ENCODE data around the gene VOPP1.
"Not testable (repeated sequence)": the region's sequence is repeated elsewhere in the genome, so short reads cannot be mapped to it uniquely, and the experiment has no call there.

Gene VOPP1

DNA sequence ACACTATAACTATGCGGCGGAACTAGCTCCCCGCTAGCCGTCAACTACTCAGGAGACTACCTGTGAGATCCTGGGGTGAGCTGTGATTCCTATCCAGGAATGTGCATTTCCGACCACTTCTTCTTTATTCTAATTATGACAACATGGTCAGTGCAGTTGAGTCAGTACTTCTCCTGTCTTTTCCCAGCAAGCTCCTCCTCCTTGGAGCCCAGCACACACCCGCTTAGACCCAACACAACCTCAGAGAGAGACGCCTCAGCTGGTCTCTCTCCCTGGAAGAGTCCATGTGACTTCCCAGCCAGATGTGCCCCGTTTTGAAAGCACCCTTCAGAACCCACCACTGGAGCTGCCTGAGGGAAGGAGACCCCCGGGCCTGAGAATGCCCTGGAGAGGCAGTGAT lies 100.7 kb downstream of the VOPP1 start:
- in situ Hi-C loops (cut with MboI; ENCODE audit: low sequenced_read_pairs) = not testable (repeated sequence)

DNA sequence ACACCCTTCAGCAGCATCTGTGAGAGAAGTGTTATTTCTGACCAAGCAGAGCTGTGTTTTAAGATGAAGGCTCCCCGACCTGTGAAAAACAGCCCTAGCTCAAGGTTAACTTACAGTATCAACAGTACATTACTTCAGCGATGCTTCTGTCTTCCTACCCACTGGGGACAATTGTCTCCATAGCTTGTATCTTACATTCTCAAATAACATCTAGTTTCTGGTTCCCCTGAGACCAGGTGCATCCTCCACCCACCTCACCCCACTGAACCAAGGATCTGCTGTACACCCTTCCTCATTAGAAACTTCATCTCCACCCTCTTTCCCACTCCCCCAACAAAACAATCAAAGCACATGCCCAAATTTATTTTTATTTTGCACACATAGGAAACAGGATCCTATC lies 102.0 kb downstream of the VOPP1 start:
- in situ Hi-C loops (cut with MboI; ENCODE audit: low sequenced_read_pairs) = no loop called here

DNA sequence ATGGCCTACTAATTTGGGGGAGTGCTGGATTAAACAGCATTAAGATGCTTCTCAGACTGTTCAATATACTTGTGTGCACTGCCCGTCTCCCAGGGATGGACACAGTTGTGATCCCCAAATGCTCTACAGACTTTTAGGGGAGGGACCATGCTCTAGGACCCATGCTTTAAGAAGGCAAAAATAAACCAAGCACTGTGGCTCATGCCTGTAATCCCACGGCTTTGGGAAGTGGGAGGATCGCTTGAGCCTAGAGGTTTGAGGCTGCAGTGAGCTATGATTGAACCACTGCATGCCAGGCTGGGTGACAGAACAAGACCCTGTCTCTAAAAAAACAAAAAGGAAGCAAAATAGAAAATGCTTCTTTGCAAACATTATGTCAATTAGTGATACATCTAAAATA lies 102.6 kb downstream of the VOPP1 start:
- in situ Hi-C loops (cut with MboI; ENCODE audit: low sequenced_read_pairs) = no loop called here

DNA sequence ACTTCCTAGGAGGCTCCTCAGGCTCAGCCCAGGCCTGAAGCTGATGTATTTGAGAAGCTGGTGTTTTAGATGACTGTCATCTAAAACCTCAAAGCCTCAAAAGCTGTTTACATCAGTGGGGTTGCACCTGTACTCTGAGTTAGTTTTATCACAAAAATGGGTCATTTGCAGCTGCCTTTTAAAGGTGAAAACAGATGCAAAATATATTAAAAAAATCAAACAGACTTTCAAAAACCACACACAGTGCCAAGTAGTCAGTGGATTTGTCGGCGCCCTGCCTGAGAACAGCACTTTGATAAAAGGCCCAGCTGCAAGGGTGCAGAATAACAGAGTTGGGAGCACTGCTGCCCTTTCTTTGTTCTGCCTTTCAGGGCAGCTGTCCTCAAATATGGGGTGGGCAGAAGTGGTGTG lies 103.0 kb downstream of the VOPP1 start:
- in situ Hi-C loops (cut with MboI; ENCODE audit: low sequenced_read_pairs) = no loop called here

DNA sequence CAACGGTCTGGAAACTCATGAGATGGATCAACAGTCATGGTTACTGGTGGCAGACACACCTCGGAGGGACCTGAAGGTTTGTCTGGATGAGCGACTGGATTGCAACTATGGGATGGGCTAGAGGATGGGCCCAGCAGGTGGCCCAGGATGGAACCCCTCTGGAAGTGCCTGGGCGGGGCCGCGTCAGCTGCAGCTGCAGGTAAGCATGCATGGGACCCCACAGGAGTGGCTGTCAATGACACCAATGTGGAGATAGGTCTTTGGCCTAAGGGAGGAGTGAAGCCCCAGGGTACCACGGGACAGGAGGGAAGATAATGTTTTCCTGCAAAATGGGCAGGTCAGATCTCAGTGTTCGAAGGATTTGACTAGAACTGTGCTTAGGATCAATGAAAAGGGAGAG lies 103.8 kb downstream of the VOPP1 start:
- in situ Hi-C loops (cut with MboI; ENCODE audit: low sequenced_read_pairs) = no loop called here

DNA sequence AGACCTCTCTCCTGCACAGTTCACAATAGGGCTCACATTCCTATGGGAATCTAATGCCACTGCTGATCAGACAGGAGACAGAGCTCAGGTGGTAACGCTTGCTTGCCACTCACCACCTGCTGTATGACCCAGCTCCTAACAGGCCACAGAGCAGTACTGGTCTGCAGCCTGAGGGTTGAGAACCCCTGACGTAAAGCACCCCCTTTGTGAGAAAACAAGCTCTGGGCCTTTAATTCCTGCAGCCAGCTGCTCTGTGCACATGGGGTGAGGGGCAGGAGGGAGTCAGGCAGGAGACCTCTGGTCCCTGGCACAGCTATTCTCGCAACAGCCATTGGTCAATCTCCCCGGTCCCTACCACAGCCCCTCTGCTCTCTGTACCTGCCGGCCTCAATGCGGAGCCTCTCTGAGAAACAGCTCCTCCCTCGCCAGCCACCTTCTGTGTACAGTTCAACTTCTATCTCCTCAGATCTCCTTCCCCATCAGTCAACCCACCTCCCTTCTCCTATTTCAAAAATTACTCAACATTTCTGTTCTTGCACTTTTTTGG lies 105.2 kb downstream of the VOPP1 start:
- in situ Hi-C loops (cut with MboI; ENCODE audit: low sequenced_read_pairs) = no loop called here

DNA sequence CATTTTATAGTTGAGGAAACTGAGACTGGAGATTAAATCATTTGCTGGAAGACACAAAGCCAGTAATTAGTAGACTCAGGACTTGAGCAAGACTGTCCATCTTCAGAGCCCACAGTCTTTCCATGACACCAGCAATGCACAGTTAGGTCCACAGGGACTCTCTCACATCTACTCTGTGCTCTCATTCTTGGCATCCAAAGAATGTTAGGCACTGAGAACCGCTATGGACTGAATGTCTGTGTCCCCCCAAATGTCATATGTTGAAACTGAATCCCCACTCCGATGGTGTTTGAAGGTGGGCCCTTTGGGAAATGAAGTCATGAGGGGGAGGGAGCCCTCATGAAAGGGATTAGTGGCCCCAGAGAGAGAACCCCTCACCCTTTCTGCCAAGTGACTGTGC lies 106.6 kb downstream of the VOPP1 start:
- in situ Hi-C loops (cut with MboI; ENCODE audit: low sequenced_read_pairs) = no loop called here

DNA sequence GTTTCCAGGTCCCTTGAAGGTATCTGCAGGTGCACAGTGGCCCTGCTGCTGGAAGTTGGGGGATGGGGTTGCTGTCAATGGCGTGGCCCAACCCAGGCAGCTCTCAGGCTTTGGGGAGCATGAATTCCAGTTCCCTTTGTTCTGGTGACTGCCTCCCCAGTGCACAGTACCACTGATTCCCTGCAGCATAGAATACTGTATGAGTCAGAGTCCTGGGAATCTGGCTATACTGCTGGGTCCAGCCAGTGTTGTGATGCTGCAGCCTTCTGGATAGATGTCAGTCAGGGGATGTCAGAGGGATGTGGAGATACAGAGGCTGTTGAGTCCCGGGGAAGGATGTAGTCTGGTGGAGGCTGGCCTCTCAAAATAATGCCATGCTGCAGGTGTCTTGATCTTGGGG lies 107.9 kb downstream of the VOPP1 start:
- in situ Hi-C loops (cut with MboI; ENCODE audit: low sequenced_read_pairs) = no loop called here

DNA sequence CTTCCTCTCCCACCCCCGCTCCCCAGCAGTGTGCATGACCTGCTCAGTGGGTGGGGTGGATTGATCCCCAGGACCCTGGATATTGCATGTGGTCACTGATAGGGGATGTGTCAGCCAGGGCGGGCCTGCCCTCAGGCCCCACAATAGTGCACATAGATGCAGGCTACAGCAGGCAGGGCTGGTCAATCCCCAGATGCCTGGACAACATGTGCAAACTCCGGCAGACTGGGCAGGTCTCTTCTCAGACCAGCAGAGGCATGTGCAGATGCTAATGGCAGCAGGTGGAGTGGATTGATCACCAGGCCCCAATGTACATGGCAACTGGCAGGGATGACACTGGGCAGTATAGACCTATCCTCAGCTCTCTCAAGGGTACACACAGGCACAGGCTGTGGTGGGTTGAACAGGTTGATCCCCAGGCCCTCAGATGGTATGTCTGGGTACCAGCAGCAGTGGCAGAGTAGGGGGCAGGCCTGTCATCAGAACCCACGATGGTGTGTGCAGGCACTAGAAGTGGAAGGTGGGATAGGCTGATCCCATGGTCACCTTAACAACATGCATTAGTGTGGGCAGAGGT lies 108.5 kb downstream of the VOPP1 start:
- in situ Hi-C loops (cut with MboI; ENCODE audit: low sequenced_read_pairs) = no loop called here

DNA sequence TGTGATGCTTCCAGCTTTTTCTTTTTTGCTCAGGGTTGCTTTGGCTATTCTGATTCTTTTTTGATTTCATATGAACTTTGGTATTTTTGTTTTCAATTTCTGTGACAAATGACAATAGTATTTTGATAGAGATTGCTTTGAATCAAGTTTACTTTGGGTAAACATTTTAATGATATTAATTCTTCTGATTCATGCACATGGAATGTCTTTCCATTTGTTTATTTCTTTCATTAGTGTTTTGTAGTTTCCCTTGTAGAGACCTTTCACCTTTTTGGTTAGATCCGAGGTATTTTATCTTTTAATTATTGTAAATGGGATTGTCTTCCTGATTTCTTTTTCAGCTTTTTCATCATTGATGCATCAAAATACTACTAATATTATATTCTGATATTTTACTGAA lies 114.0 kb downstream of the VOPP1 start:
- in situ Hi-C loops (cut with MboI; ENCODE audit: low sequenced_read_pairs) = no loop called here

DNA sequence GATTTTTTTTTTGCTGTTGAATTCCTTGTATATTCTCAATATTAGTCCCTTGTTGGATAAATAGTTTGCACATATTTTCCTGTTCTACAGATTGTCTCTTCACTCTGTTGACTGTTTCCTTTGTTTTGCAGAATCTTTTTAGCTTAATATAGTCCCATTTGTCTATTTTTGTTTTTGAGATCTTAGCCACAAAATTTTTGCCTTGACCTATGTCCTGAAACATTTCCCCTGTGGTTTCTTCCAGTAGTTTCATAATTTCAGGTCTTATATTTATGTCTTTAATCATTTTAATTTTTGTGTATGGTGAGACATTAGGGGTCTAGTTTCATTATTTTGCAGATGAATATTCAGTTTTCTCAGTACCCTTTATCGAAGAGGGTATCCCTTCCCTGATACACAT lies 114.5 kb downstream of the VOPP1 start:
- in situ Hi-C loops (cut with MboI; ENCODE audit: low sequenced_read_pairs) = no loop called here

DNA sequence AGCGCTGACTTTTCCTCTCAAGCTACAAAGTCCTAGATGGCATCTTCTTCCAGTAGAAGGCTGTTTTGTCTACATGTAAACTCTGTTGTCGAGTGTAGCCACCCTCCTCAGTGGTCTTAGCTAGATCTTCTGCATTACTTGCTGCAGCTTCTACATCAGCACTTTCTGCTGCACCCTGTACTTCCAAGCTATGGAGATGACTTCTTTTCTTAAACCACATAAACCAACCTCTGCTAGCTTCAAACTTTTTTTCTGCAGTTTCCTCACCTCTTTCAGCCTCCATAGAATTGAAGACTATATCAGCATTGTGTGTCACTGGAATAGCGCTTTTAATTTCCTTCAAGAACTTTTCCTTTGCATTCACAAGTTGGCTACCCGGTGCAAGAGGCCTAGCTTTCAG lies 119.3 kb downstream of the VOPP1 start:
- in situ Hi-C loops (cut with MboI; ENCODE audit: low sequenced_read_pairs) = no loop called here

DNA sequence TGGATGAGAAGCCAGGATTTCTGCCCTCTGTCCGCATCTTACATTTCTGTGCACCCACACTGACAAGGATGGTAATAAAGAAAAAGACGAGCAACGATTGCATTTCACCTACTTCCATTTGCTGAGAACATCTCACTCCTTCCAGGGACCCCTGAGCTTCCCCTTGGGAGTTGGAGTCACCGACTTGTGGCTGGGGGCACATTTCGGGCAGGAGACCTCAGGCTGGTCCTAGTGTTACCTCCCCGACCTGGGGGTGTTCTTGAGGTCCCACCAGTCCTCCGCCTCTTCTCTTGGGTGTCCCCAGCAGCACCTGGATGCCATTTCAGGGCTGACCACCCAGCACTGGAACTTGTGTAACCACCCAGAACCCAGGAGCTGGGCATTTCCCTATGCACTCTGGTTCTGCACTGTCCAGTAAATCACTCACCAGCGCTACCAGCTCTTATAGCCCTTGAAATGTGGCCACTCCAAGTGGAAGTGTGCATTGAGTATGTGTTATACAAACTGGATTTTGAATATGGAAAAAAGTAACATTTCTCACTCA lies 122.2 kb downstream of the VOPP1 start:
- in situ Hi-C loops (cut with MboI; ENCODE audit: low sequenced_read_pairs) = no loop called here

DNA sequence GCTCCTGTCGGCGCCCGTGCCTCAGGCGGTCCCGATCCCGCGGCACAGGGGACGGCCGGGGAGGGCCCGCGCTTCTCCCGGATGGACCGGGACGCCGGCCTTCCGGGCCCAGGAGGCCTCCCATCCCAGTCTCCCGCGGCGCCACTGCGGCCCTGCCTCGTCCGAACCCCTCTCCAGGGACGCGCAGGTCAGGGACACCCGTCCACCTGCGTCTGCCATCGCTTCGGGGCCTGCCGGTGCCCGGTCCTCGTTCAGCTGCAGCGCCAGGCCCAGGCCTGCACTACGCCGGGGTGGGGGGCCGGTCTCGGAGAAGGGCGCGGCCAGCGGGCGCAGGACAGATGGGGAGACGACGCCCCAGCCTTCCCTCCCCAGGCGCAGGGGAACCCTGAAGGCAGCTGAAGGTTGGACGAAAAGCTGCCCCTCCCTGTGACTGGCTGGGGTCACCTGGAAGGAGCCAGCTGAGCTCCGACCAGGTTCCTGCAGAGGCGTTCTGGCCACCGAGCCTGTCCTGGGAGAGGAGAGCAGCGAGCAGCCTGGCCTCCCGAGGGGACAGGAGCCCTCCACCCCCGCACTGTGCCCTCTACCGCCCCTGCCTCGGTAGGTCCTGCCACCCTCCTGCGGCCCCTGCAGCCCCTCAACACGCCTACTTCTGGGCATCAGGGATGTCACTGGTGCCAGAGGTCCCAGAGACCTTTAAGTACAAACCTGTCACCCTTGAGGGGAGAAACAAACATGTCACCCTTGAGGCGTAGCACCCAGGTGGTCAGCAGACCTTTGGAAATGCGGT lies 122.9 kb downstream of the VOPP1 start:
- in situ Hi-C loops (cut with MboI; ENCODE audit: low sequenced_read_pairs) = no loop called here

DNA sequence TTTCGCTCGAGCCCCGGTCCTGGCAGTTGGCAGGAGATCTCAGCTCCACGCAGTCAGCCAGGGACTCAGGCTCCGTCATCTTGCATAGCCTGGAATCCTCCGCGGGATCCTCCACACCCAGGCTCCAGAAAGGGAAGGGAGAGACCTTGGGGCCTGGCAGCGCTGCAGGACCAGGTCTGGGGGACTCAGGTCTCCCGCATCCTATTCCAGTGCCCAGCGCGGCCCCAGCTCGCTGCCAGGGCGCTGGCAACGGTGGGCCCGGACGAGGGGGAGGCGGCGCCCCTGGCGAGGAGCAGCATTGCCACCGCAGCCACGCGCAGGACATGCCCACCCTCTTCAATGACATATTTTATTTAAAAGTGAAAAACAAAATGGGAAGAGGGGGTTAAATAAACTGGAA lies 123.8 kb downstream of the VOPP1 start:
- in situ Hi-C loops (cut with MboI; ENCODE audit: low sequenced_read_pairs) = no loop called here

DNA sequence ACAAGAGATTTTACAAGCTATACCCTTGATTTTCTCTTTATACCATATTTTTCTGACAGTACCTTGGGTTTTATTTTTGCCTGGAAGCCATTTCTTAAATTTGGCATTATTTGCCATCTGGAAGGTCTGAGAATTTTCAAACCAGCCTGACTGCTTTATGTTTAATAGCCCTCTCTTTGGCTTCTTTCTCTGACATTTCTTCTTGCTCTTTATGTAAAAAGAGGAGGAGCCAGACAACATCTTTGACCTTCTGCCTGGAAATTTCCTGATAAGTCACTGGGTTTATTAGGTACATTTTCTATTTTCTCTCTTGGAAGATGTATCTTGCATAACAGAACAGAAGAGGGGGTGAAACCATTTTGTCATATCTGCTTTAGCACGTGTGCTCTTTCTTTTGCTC lies 127.5 kb downstream of the VOPP1 start:
- in situ Hi-C loops (cut with MboI; ENCODE audit: low sequenced_read_pairs) = no loop called here

DNA sequence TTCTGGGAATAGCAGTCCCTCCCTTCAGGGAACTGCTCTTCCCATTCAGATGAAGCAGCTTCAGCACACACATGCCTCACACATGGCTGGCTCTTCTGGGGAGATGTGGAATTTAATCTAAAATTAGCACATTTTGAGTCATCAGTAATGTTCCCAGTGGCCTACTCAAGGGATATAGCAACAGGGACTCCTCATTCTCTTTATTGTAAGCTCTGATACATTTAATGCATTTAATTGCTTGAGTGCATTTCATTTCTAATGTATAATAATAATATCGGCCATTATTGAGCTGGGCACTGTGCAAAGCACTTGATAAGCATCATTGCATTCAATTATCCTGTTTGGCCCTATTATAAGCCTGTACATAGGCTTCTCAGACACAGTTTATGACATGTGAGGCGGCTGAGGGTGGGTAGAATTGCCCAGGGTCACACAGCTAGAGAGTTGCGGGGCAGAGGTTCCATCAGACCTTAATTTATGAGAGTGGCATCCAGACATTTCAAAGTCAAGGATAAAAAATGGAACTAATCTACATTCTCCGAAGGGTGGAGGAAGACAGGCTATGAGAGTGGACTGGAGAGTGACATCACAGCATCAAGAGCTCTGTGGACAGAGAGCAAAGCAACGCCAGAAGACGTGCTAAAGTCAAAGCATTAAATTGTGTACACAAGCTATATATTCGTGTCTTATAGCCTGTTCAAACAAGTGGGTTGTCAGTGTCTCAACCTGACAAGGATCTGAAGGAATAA lies 130.4 kb downstream of the VOPP1 start:
- in situ Hi-C loops (cut with MboI; ENCODE audit: low sequenced_read_pairs) = no loop called here

DNA sequence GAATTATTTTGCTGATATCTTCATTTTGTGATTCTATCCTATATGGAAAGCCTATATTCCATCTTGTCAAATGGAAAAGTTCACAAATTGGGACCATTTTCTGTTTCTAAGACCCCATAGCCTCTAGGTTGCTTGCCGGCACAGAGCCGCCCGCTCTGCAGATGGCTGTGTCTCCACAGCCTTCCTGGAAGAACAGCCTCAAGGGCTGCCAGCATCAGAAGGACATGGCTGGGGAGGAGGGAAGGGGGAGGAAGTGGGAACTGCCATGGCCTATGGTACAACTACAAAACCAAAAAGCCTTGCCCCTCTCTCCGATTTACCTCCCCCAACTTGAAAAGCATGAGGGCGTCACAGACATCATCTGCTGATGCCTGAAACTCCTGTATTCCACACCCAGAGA lies 131.3 kb downstream of the VOPP1 start:
- in situ Hi-C loops (cut with MboI; ENCODE audit: low sequenced_read_pairs) = no loop called here

DNA sequence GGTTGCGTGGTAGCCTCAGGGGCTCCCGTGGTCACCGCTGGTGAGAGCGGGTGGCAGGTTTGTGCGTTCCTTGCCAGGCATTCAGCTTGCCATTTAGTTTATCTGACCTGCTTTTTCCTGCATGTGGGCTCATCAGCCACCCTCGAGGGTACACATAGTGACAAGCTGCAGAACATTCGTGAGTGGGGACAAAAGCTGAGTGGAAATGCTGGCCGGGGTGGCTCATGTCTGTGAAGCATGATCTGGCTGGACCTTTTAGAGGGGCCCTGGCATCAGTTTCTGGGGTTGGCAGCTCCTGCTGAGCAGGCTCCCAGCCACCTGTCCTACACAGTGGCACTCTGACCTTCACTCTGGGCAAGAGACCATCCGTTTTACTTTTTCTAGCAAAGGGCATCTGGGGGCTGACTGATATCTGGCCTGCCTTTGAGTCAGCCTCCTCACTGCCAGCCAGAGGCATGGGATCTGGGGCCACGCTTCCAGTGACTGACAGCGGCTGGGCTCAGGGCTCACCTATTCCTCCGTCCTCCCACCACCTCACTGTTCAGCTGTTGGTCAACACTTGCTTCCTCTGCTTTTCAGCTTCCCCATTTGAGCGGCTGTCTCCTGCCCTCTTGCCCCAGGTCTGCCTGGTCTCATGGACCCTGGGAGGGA lies 132.1 kb downstream of the VOPP1 start:
- in situ Hi-C loops (cut with MboI; ENCODE audit: low sequenced_read_pairs) = no loop called here

DNA sequence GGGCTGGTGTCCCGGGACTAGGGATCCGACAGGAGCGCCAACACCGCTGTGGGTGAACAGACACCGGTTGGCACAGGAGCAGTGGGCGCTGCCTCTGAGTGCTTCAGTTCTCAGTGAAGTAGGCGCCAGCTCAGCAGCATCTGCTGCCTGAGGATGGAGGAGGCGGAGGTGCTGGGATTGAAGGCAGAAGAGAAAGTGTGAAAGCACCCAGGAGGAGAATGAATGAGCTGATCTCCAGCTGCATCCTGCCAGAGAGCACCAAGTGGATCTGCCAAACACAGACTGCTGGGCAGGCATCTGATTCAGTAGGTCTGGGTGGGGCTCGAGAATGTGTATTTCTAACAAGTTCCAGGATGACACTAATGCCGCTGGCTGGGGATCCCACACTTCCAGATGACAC lies 132.7 kb downstream of the VOPP1 start:
- in situ Hi-C loops (cut with MboI; ENCODE audit: low sequenced_read_pairs) = no loop called here
